Effector memory CD4-positive, alpha-beta T cell (primary cell): Measurements from ENCODE around the gene STRN.
"Not testable (repeated sequence)": the region's sequence is repeated elsewhere in the genome, so short reads cannot be mapped to it uniquely, and the experiment has no call there.

Source experiments
- DNase-seq, 3 donors: peaks; one replicate each; pipeline ENCODE4 v3.0.0-alpha.2; 2020
- H3K27ac ChIP-seq: 2 replicates; pipeline ENCODE4 v1.7.0; 2013; ENCODE audit warnings: mild to moderate bottlenecking, low read length, moderate library complexity; ENCODE audit not compliant: insufficient read depth, poor library complexity, severe bottlenecking
- H3K27me3 ChIP-seq: replicated peaks from 2 replicates; pipeline ENCODE4 v1.7.0; 2013; ENCODE audit warnings: mild to moderate bottlenecking, low read length; ENCODE audit not compliant: insufficient read depth, control insufficient read depth, poor library complexity, severe bottlenecking
- H3K36me3 ChIP-seq: 2 replicates; pipeline ENCODE4 v1.7.0; 2013; ENCODE audit warnings: mild to moderate bottlenecking, low read length, moderate library complexity; ENCODE audit not compliant: control insufficient read depth, insufficient read depth
- H3K4me1 ChIP-seq: 2 replicates; pipeline ENCODE4 v1.7.0; 2013; ENCODE audit warnings: low read length, mild to moderate bottlenecking; ENCODE audit not compliant: control insufficient read depth, insufficient read depth, poor library complexity, severe bottlenecking
- H3K4me3 ChIP-seq: 2 replicates; pipeline ENCODE4 v1.7.0; 2013; ENCODE audit warnings: low read length, low read depth, mild to moderate bottlenecking; ENCODE audit not compliant: insufficient read depth, poor library complexity, severe bottlenecking
- H3K9me3 ChIP-seq: 2 replicates; pipeline ENCODE4 v1.7.0; 2013; ENCODE audit warnings: mild to moderate bottlenecking, low read length, moderate library complexity; ENCODE audit not compliant: control insufficient read depth
- total RNA-seq, 3 donors: gene quantifications; one replicate each; lab custom pipeline; 2026; lab: John Stamatoyannopoulos, UW

The STRN gene, protein sequence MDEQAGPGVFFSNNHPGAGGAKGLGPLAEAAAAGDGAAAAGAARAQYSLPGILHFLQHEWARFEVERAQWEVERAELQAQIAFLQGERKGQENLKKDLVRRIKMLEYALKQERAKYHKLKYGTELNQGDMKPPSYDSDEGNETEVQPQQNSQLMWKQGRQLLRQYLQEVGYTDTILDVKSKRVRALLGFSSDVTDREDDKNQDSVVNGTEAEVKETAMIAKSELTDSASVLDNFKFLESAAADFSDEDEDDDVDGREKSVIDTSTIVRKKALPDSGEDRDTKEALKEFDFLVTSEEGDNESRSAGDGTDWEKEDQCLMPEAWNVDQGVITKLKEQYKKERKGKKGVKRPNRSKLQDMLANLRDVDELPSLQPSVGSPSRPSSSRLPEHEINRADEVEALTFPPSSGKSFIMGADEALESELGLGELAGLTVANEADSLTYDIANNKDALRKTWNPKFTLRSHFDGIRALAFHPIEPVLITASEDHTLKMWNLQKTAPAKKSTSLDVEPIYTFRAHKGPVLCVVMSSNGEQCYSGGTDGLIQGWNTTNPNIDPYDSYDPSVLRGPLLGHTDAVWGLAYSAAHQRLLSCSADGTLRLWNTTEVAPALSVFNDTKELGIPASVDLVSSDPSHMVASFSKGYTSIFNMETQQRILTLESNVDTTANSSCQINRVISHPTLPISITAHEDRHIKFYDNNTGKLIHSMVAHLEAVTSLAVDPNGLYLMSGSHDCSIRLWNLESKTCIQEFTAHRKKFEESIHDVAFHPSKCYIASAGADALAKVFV
- 63.4 to 71.4 (median 70.0) reads per million in 3 donors for total RNA-seq

- H3K36me3 ChIP-seq, result no peaks in the 10 kb centered on the region
- H3K9me3 ChIP-seq, result no peaks in the 10 kb centered on the region
- peak; percentile 93 to 98 (median 95) for DNase-seq
- peak within 1 kb of the TSS; percentile 89 for H3K27ac ChIP-seq
- no peaks in the 10 kb centered on the region for H3K27me3 ChIP-seq
- peak within 1 kb of the TSS; percentile 95 for H3K4me3 ChIP-seq
- H3K4me1 ChIP-seq, result peaks cover 8% of the 10 kb centered on the region
Observed at GRCh38 chr2:36966370-36967235, at the start of gene STRN. TSS of gene STRN (minus strand) at chr2:36966536. CDS start at chr2:36966463, 73 bp downstream.

DNA sequence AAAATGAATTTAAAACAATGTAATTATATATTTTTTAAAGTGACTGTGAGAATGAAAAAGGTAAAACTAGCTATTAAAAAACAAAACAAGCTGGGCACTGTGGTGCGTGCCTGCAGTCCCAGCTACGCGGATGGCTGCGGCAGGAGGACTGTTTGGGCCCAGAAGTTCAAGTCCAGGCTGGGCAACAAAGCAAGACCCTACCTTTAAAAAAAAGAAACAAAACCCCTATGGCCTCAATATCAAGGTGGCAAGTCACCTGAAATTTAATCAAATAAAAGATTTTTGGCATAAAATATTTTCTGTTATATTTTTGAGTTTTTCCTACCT lies 46.9 kb upstream of the STRN start:
- H3K36me3 ChIP-seq, result peaks cover 48% of the 10 kb centered on the region
- H3K27ac ChIP-seq, result no peak overlapping the region

GRCh38 chr2:37011130-37011529 lies 44.8 kb upstream of the STRN start:
- no peak overlapping the region for H3K27ac ChIP-seq
- H3K27me3 ChIP-seq, result no peaks in the 10 kb centered on the region
- DNase-seq, result no peak
- peaks cover 56% of the 10 kb centered on the region for H3K36me3 ChIP-seq
- H3K9me3 ChIP-seq, result no peaks in the 10 kb centered on the region
- no peak overlapping the region for H3K4me3 ChIP-seq
- no peaks in the 10 kb centered on the region for H3K4me1 ChIP-seq

More for the DNA sequence above, 46.9 kb upstream of the STRN start:
- Histone ChIP-seq H3K27me3 (no peaks in the 10 kb centered on the region), H3K9me3 (no peaks in the 10 kb centered on the region), H3K4me1 (no peaks in the 10 kb centered on the region), H3K4me3 (no peak overlapping the region)
- DNase-seq, result no peak

DNA sequence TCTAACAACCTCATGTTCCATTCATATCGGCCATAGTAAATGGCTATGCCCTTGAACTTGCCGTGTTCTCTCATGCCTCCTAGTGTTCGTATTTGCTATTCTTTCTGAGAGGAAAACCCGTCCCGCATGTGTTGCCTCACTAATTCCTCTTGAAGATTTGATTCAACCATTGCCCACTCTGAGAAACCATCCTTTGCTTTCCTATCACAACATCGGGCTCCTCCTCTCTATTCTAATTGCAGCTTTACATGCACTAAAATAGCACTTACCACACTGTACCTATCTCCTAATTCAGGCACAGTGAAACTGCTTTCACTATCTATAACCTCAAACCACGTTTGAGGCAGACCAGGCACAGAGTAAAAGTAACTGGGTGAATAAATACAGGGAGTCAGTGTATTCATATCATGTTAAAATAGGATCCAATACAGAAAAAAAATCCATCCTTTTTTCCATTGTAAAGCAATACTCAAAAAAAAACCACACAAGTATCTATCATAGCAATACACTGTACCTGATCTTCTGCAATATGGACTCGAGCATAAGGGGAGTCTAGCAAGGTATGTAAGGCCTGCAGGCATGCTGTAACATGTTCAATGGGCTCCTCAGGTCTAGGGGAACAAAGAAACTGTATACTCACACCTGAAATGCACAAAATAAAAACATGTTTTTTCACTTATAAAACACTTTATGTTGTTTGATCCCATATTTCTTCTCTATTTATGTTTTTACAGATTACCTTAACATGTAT lies 39.0 kb upstream of the STRN start:
- Histone ChIP-seq H3K36me3 (peaks cover 65% of the 10 kb centered on the region), H3K4me1 (peaks cover 3% of the 10 kb centered on the region), H3K27me3 (no peaks in the 10 kb centered on the region), H3K4me3 (no peak overlapping the region), H3K27ac (no peak overlapping the region), H3K9me3 (no peaks in the 10 kb centered on the region)
- DNase-seq, result no peak

- Histone ChIP-seq H3K27ac (no peak overlapping the region), H3K36me3 (peaks cover 62% of the 10 kb centered on the region), H3K9me3 (no peaks in the 10 kb centered on the region), H3K4me1 (peaks cover 3% of the 10 kb centered on the region), H3K27me3 (no peaks in the 10 kb centered on the region), H3K4me3 (no peak overlapping the region)
- no peak for DNase-seq
Observed at GRCh38 chr2:37000988-37001556, 34.7 kb upstream of the STRN start.

GRCh38 chr2:37000318-37000717 lies 34.0 kb upstream of the STRN start:
- no peaks in the 10 kb centered on the region for H3K9me3 ChIP-seq
- H3K27ac ChIP-seq, result no peak overlapping the region
- no peak for DNase-seq
- no peak overlapping the region for H3K4me3 ChIP-seq
- H3K4me1 ChIP-seq, result no peaks in the 10 kb centered on the region
- no peaks in the 10 kb centered on the region for H3K27me3 ChIP-seq
- H3K36me3 ChIP-seq, result peaks cover 57% of the 10 kb centered on the region

GRCh38 chr2:36999416-36999815 lies 33.1 kb upstream of the STRN start:
- DNase-seq, H3K27me3 ChIP-seq, H3K4me1 ChIP-seq, H3K9me3 ChIP-seq, H3K27ac ChIP-seq, H3K4me3 ChIP-seq: not testable (repeated sequence)
- H3K36me3 ChIP-seq, result peaks cover 54% of the 10 kb centered on the region

DNA sequence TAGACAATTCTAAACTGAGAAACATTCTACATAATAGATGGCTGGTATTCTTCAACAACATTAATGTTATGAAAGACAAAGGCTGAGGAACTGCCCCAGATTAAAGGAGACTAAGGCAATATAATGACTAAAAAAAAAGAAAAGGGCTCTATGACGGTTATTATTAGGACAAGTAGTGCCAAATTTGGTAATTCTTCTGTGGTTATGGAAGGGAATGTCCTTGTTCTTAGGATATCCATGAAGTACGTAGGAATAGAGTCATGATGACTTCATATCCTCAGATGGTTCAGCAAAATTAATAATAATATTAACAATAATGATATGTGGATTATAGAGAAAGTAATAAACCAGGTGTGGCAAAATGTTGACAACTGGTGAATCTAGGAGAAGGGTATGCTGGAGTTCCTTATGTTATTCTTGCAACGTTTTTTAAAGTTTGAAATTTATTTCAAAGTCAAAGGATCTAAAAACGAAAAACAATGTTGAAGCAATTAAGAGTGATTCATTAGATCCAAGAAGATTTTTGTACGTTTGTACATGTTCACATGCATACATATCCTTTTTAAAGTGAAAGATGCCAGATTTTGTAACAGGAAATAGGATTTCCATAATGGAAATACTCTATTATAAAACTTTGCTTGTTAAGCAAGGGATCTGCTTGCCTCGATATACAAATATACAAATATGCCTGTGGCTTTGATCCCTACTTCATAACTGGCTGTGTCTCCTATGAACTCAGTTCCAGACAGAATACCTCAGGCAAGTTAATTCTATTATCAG lies 27.7 kb upstream of the STRN start:
- H3K27ac ChIP-seq, result no peak overlapping the region
- no peak for DNase-seq
- H3K9me3 ChIP-seq, result no peaks in the 10 kb centered on the region
- no peaks in the 10 kb centered on the region for H3K4me1 ChIP-seq
- H3K27me3 ChIP-seq, result no peaks in the 10 kb centered on the region
- H3K36me3 ChIP-seq, result peaks cover 31% of the 10 kb centered on the region
- H3K4me3 ChIP-seq, result no peak overlapping the region
